Measurements from ENCODE around the gene USP2. TPM values are rescaled to one million over a fixed set of nuclear protein-coding genes. Genes with fewer than 3 reads are reported as not detected.

The USP2 gene
- total RNA-seq, 2 experiments from 2014 or later: 0.58 to 0.71 TPM

DNA sequence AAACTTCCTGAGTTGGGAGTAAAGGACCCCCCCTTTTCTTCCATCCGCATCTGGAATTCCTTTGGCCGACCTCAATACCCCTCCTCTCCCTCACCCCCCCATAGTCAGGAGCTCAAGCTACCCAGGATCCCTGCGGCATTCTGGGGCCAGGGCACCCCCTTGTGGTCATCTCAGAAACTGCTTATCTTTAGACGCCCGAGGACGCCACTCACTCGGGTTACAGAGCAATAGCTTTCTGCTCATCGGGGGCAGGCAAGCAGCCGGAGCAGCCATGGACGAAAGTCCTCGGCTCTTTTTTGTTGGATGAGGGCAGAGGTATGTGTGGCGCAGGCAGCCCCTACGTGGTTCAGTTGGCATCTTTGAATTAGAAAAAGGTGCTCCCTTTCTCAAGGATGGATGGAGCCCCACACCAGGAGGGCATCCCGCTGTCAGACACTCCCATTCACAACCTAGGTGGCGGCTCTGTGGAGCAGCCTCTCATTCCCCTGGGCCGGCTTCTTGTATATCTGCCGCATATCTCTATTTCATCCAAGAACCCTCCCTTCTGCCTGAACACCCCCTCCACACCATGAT lies 43.1 kb downstream of the USP2 start:
- intact Hi-C loops (cut with DNase I, micrococcal nuclease): loop anchor here in 1 of 2 experiments (1.0 to 5.0 kb wide), 4 partner anchors 17 to 272 kb away; partner anchors contain the start of genes USP2 and VPS11

DNA sequence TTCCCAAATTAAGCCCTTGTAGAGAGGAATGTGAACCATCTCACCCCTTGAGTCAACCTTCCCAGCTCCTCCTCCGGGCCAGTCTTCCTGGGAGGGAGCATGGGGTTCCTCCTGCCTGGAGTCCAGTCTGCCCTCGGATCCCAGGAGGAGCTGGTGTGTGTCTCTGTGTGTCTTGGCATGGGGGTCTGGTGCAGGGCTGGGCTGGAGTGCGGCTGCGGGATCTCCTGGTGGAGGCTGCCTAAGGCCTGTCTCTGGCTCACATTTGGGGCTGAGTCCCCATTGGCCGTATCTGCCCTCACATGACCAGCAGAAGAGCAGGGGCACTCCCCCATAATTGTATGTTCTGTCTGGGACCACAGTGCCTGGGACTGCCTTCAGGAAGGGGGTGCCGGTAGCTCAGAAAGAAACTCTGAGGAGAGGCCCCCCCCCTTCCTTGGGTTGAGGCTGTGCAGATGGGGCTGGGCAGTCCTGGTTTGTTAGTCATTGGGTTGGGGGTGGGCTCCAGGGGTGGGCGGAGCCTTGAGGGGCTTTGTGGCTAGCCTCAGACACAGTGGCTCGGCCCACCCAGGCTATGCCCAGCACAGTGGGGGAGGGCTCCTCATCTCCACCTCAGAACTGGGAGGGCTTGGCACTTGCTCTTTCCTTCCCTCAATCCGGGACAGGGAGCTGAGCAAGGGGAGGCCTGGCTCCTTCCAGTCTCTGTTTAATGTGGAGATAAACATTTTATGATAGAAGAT lies 43.7 kb downstream of the USP2 start:
- peaks cover 34% of the 10 kb centered on the region for H3K4me1 Mint-ChIP-seq
- ChIA-PET CTCF (interaction anchor here (0.6 to 3.7 kb wide), 46 partner anchors 10 to 974 kb away, joined by 3 to 69 read pairs (median 5); partner anchors contain the start of genes C2CD2L, CBL, CENATAC and MCAM), POLR2A (interaction anchor here (0.5 to 1.3 kb wide), 6 partner anchors 19 to 530 kb away, joined by 3 to 5 read pairs (median 4); a partner anchor contains a TSS)
- no peak overlapping the region for H3K27ac Mint-ChIP-seq
- no peak overlapping the region for H3K4me3 Mint-ChIP-seq
- H3K9me3 Mint-ChIP-seq (ENCODE audit: low read depth): no peaks in the 10 kb centered on the region
- DNase-seq: no peak
- no peak for ATAC-seq
- intact Hi-C loops (cut with DNase I, micrococcal nuclease): loop anchor here in 1 of 2 experiments (1.0 to 5.0 kb wide), 4 partner anchors 16 to 271 kb away; partner anchors contain the start of genes USP2 and VPS11
- H3K36me3 Mint-ChIP-seq (ENCODE audit: low read depth): peaks cover 7% of the 10 kb centered on the region
- peaks cover 22% of the 10 kb centered on the region for H3K27me3 Mint-ChIP-seq

More for the DNA sequence above, 43.1 kb downstream of the USP2 start:
- Mint-ChIP-seq H3K9me3 (ENCODE audit: low read depth) (no peaks in the 10 kb centered on the region), H3K27ac (no peak overlapping the region), H3K4me3 (no peak overlapping the region), H3K36me3 (ENCODE audit: low read depth) (peaks cover 7% of the 10 kb centered on the region), H3K4me1 (peaks cover 34% of the 10 kb centered on the region), H3K27me3 (peaks cover 24% of the 10 kb centered on the region)
- ATAC-seq (peak; percentile 51), DNase-seq (peak; percentile 84)
- POLR2A ChIA-PET: interaction anchor here (0.7 to 1.3 kb wide), 5 partner anchors 18 to 530 kb away, joined by 3 to 5 read pairs (median 4); a partner anchor contains a TSS
- CTCF ChIA-PET: interaction anchor here (0.5 to 3.7 kb wide), 43 partner anchors 11 to 975 kb away, joined by 3 to 69 read pairs (median 5); partner anchors contain the start of genes C2CD2L, CBL, CENATAC and MCAM

- H3K27me3 Mint-ChIP-seq: peaks cover 18% of the 10 kb centered on the region
- H3K4me3 Mint-ChIP-seq: peak overlapping the region; percentile 99
- peaks cover 34% of the 10 kb centered on the region for H3K4me1 Mint-ChIP-seq
- H3K27ac Mint-ChIP-seq: no peak overlapping the region
- intact Hi-C loops (cut with DNase I, micrococcal nuclease): loop anchor here in 1 of 2 experiments (5.0 kb wide), 1 partner anchor 135 kb away; no protein-coding TSS in a partner anchor
- POLR2A ChIA-PET: interaction anchor here (0.5 kb wide), 1 partner anchor 174 kb away, joined by 3 read pairs; no protein-coding TSS in a partner anchor
- no peaks in the 10 kb centered on the region for H3K9me3 Mint-ChIP-seq (ENCODE audit: low read depth)
- DNase-seq (no peak), ATAC-seq (no peak)
- peaks cover 7% of the 10 kb centered on the region for H3K36me3 Mint-ChIP-seq (ENCODE audit: low read depth)
- CTCF ChIA-PET: interaction anchor here (0.6 to 3.7 kb wide), 17 partner anchors 13 to 454 kb away, joined by 3 to 69 read pairs (median 5); partner anchors contain the start of genes CENATAC and USP2
These were observed 44.6 kb downstream of the USP2 start for GRCh38 chr11:119336744-119337469.

DNA sequence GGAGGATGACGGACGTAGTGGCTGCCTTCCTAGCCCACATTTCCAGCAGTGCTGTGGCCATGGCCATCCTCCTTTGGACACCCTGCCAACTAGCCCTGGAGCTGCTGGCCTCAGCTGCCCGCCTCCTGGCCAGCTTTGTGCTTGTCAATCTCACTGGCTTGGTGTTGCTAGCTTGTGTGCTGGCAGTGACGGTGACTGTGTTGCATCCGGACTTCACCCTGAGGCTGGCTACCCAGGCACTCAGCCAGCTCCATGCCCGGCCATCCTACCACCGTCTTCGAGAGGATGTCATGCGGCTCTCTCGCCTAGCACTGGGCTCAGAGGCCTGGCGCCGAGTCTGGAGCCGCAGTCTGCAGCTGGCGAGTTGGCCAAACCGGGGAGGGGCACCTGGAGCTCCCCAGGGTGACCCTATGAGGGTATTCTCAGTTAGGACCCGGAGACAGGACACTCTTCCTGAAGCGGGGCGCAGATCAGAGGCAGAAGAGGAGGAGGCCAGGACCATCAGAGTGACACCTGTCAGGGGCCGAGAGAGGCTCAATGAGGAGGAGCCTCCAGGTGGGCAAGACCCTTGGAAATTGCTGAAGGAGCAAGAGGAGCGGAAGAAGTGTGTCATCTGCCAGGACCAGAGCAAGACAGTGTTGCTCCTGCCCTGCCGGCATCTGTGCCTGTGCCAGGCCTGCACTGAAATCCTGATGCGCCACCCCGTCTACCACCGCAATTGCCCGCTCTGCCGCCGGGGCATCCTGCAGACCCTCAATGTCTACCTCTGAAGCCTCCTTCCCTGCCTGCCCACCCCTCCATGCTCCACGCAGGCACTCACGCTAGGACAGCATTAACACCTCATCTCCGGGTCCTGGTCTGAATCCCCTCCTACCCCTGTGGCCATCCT lies 45.6 kb downstream of the USP2 start:
- H3K4me1 Mint-ChIP-seq: peaks cover 31% of the 10 kb centered on the region
- intact Hi-C loops (cut with DNase I, micrococcal nuclease): loop anchor here in 1 of 2 experiments (5.0 kb wide), 1 partner anchor 136 kb away; no protein-coding TSS in a partner anchor
- no peaks in the 10 kb centered on the region for H3K9me3 Mint-ChIP-seq (ENCODE audit: low read depth)
- peaks cover 7% of the 10 kb centered on the region for H3K36me3 Mint-ChIP-seq (ENCODE audit: low read depth)
- H3K27me3 Mint-ChIP-seq: peaks cover 11% of the 10 kb centered on the region
- peak overlapping the region; percentile 99 for H3K27ac Mint-ChIP-seq
- ChIA-PET CTCF (interaction anchor here (1.4 to 1.6 kb wide), 2 partner anchors 20 to 139 kb away, joined by 4 to 5 read pairs; no protein-coding TSS in a partner anchor), POLR2A (interaction anchor here (0.6 kb wide), 1 partner anchor 19 kb away, joined by 3 read pairs; no protein-coding TSS in a partner anchor)
- peak overlapping the region; percentile 99 for H3K4me3 Mint-ChIP-seq
- DNase-seq (no peak), ATAC-seq (no peak)

- peaks cover 29% of the 10 kb centered on the region for H3K4me1 Mint-ChIP-seq
- CTCF ChIA-PET: interaction anchor here (1.4 kb wide), 2 partner anchors 8 to 21 kb away, joined by 4 read pairs; no protein-coding TSS in a partner anchor
- POLR2A ChIA-PET: interaction anchor here (0.6 kb wide), 1 partner anchor 20 kb away, joined by 3 read pairs; no protein-coding TSS in a partner anchor
- peak overlapping the region; percentile 99 for H3K27ac Mint-ChIP-seq
- ATAC-seq (no peak), DNase-seq (no peak)
- no peaks in the 10 kb centered on the region for H3K9me3 Mint-ChIP-seq (ENCODE audit: low read depth)
- intact Hi-C loops (cut with DNase I, micrococcal nuclease): loop anchor here in 1 of 2 experiments (5.0 kb wide), 1 partner anchor 137 kb away; no protein-coding TSS in a partner anchor
- H3K36me3 Mint-ChIP-seq (ENCODE audit: low read depth): peaks cover 7% of the 10 kb centered on the region
- peak overlapping the region; percentile 99 for H3K4me3 Mint-ChIP-seq
- peaks cover 9% of the 10 kb centered on the region for H3K27me3 Mint-ChIP-seq
These were observed 46.3 kb downstream of the USP2 start for GRCh38 chr11:119335091-119335654.

- peaks cover 29% of the 10 kb centered on the region for H3K4me1 Mint-ChIP-seq
- ChIA-PET POLR2A (interaction anchor here (0.5 to 0.7 kb wide), 5 partner anchors 14 to 731 kb away, joined by 3 to 7 read pairs (median 3); no protein-coding TSS in a partner anchor), CTCF (interaction anchor here (0.6 to 1.6 kb wide), 5 partner anchors 9 to 198 kb away, joined by 3 to 4 read pairs (median 4); no protein-coding TSS in a partner anchor)
- peak within 1 kb of the TSS; percentile 99 for H3K27ac Mint-ChIP-seq
- peak; percentile 96 for ATAC-seq
- H3K27me3 Mint-ChIP-seq: peaks cover 7% of the 10 kb centered on the region
- DNase-seq: peak; percentile 96
- H3K9me3 Mint-ChIP-seq (ENCODE audit: low read depth): no peaks in the 10 kb centered on the region
- peak within 1 kb of the TSS; percentile 99 for H3K4me3 Mint-ChIP-seq
- H3K36me3 Mint-ChIP-seq (ENCODE audit: low read depth): peaks cover 7% of the 10 kb centered on the region
- intact Hi-C loops (cut with DNase I, micrococcal nuclease): loop anchor here (1.0 kb wide), 8 partner anchors 11 to 304 kb away; partner anchors contain the start of genes CBL (in 1 of the 2), HINFP (in 1 of the 2), SLC37A4 (in 1 of the 2) and USP2 (in 1 of the 2)
These were observed 47.1 kb downstream of the USP2 start, which contains the start of gene RNF26 for GRCh38 chr11:119334174-119334930. TSS of gene RNF26 (plus strand) at chr11:119334527. CDS start at chr11:119335123, 596 bp downstream.

DNA sequence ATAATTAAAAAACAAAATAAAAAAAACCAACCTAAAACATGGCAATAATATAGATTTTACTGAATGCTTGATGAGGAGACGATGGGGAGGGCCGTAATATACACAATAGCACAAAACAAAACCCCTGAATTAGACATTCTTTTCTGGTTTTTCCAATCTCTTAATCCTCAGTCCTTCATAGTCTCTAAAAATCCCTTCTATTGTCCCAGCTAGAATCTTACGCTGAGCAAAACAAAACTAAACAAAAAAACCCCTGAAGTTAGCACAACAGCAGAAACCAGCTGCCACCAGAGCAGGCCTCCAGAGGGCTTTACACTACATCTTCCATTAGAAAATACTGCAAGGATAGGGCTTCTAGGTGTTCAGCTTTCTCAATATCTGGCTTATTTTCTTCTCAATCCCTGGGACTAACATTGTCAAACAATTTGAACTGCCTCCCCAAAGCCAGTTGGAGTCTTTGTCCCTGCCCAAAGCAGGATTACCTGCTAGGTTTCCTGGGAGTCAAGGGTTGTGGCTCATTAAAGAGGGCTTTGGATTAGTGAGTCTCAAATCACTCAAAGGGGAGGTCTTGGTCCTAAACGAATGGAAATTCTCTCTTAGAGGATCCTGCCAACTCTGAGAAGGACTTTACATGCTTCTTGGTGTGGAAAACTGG lies 49.3 kb downstream of the USP2 start:
- CTCF ChIA-PET: interaction anchor here (1.1 to 2.5 kb wide), 2 partner anchors 8 to 9 kb away, joined by 6 to 22 read pairs; no protein-coding TSS in a partner anchor
- Mint-ChIP-seq H3K36me3 (ENCODE audit: low read depth) (peaks cover 5% of the 10 kb centered on the region), H3K27ac (no peak overlapping the region), H3K4me1 (peaks cover 21% of the 10 kb centered on the region), H3K9me3 (ENCODE audit: low read depth) (no peaks in the 10 kb centered on the region), H3K27me3 (no peaks in the 10 kb centered on the region), H3K4me3 (no peak overlapping the region)
- ATAC-seq (no peak), DNase-seq (no peak)
- intact Hi-C loops (cut with DNase I, micrococcal nuclease): no loop called here
- POLR2A ChIA-PET: interaction anchor here (0.6 kb wide), 1 partner anchor 250 kb away, joined by 6 read pairs; no protein-coding TSS in a partner anchor

- DNase-seq: no peak
- intact Hi-C loops (cut with DNase I, micrococcal nuclease): no loop called here
- no peak for ATAC-seq
- Mint-ChIP-seq H3K9me3 (ENCODE audit: low read depth) (no peaks in the 10 kb centered on the region), H3K36me3 (ENCODE audit: low read depth) (no peaks in the 10 kb centered on the region), H3K27me3 (no peaks in the 10 kb centered on the region), H3K4me3 (no peak overlapping the region), H3K4me1 (peaks cover 5% of the 10 kb centered on the region), H3K27ac (no peak overlapping the region)
- ChIA-PET POLR2A (no interaction called here), CTCF (interaction anchor here (1.1 to 1.4 kb wide), 2 partner anchors 9 to 26 kb away, joined by 3 read pairs; no protein-coding TSS in a partner anchor)
These were observed 51.3 kb downstream of the USP2 start for GRCh38 chr11:119330237-119330636.

- H3K9me3 Mint-ChIP-seq (ENCODE audit: low read depth): no peaks in the 10 kb centered on the region
- no peak overlapping the region for H3K4me3 Mint-ChIP-seq
- ATAC-seq (no peak), DNase-seq (no peak)
- H3K27me3 Mint-ChIP-seq: no peaks in the 10 kb centered on the region
- POLR2A ChIA-PET: no interaction called here
- intact Hi-C loops (cut with DNase I, micrococcal nuclease): no loop called here
- no peaks in the 10 kb centered on the region for H3K36me3 Mint-ChIP-seq (ENCODE audit: low read depth)
- no peak overlapping the region for H3K27ac Mint-ChIP-seq
- no peaks in the 10 kb centered on the region for H3K4me1 Mint-ChIP-seq
- CTCF ChIA-PET: no interaction called here
These were observed 52.2 kb downstream of the USP2 start for GRCh38 chr11:119329320-119329719.
